SK-N-SH (cell line): ENCODE results near the gene PITPNB. TPM values are rescaled to one million over a fixed set of nuclear protein-coding genes. Genes with fewer than 3 reads are reported as not detected.

Source experiments
- CTCF ChIA-PET: fragments of 300-600, 350-600 bp; formaldehyde crosslinking; extraction: SDS; loops from one replicate; lab custom pipeline; 2021; lab: Yijun Ruan, JAX
- POLR2A ChIA-PET: fragments of 350-600 bp; sonication (Branson Sonifier 250); formaldehyde crosslinking; extraction: SDS; loops from one replicate; lab custom pipeline; 2020; ENCODE audit warnings: antibody characterized with exemption, inconsistent platforms; lab: Yijun Ruan, JAX
- DNase-seq: peaks from one replicate; pipeline ENCODE4 v3.0.0; 2012
- H2AFZ ChIP-seq: fragments of 200-600 bp; sonication (generic); 2 replicates; pipeline ENCODE4 v1.8.1; 2016; ENCODE audit warnings: antibody characterized with exemption, mild to moderate bottlenecking, low read depth
- H3F3A ChIP-seq: fragments of 200-600 bp; sonication (generic); replicated peaks from 2 replicates; pipeline ENCODE3; 2016; ENCODE audit warnings: antibody characterized with exemption, mild to moderate bottlenecking; ENCODE audit not compliant: insufficient read depth
- H3K27ac ChIP-seq, 2 experiments: fragments of 200-500 bp in 1 of 2; fragments of 200-600 bp in 1 of 2; sonication (Bioruptor generic) in 1 of 2; sonication (generic), shearing (Covaris generic) in 1 of 2; 2 replicates each; pipeline versions ENCODE4 v1.5.1 to v1.6.1; 2014 to 2016; ENCODE audit warnings: low read depth in 2 of 2, inconsistent platforms in 1 of 2, low read length in 1 of 2, mild to moderate bottlenecking in 1 of 2, mixed read lengths in 1 of 2
- H3K27me3 ChIP-seq: fragments of 200-600 bp; sonication (generic), shearing (Covaris generic); 2 replicates; pipeline ENCODE4 v1.6.1; 2016; ENCODE audit warnings: mixed run types; ENCODE audit not compliant: insufficient read depth
- H3K36me3 ChIP-seq, 2 experiments: fragments of 200-500 bp in 1 of 2; fragments of 200-600 bp in 1 of 2; sonication (Bioruptor generic) in 1 of 2; sonication (generic) in 1 of 2; replicated peaks in 1 of 2; 2 replicates each; pipeline versions ENCODE3 to v1.5.1; 2014 to 2016; ENCODE audit warnings: low read length in 1 of 2, mild to moderate bottlenecking in 1 of 2; ENCODE audit not compliant: insufficient read depth in 2 of 2, control insufficient read depth in 1 of 2
- H3K4me1 ChIP-seq, 2 experiments: fragments of 200-500 bp in 1 of 2; fragments of 200-600 bp in 1 of 2; sonication (Bioruptor generic) in 1 of 2; sonication (generic), shearing (Covaris generic) in 1 of 2; 2 replicates each; pipeline versions ENCODE4 v1.5.1 to v1.6.1; 2014 to 2016; ENCODE audit warnings: low read depth in 1 of 2, low read length in 1 of 2, mixed run types in 1 of 2; ENCODE audit not compliant: insufficient read depth in 2 of 2, control insufficient read depth in 1 of 2
- H3K4me2 ChIP-seq: fragments of 200-600 bp; sonication (generic), shearing (Covaris generic); 2 replicates; pipeline ENCODE4 v1.6.1; 2017; ENCODE audit warnings: mixed run types
- H3K4me3 ChIP-seq, 2 experiments: fragments of 200-500 bp in 1 of 2; fragments of 200-600 bp in 1 of 2; sonication (Bioruptor generic) in 1 of 2; sonication (generic), shearing (Covaris generic) in 1 of 2; 2 replicates each; pipeline versions ENCODE4 v1.5.1 to v1.8.1; 2014 to 2016; ENCODE audit warnings: low read depth in 2 of 2, inconsistent platforms in 1 of 2, low read length in 1 of 2, mild to moderate bottlenecking in 1 of 2, mixed read lengths in 1 of 2, moderate library complexity in 1 of 2
- H3K79me2 ChIP-seq: fragments of 200-600 bp; sonication (generic); 2 replicates; pipeline ENCODE4 v1.8.1; 2017; ENCODE audit warnings: mild to moderate bottlenecking; ENCODE audit not compliant: insufficient read depth
- H3K9ac ChIP-seq: fragments of 200-600 bp; sonication (generic); 2 replicates; pipeline ENCODE4 v1.6.1; 2017; ENCODE audit warnings: mixed run types
- H3K9me2 ChIP-seq: fragments of 200-600 bp; sonication (generic); 2 replicates; pipeline ENCODE4 v1.6.1; 2017; ENCODE audit warnings: mixed run types
- H3K9me3 ChIP-seq: fragments of 200-600 bp; sonication (generic); 2 replicates; pipeline ENCODE4 v1.6.1; 2017; ENCODE audit warnings: mixed run types, mild to moderate bottlenecking, moderate library complexity
- H4K20me1 ChIP-seq: fragments of 200-600 bp; sonication (generic); 2 replicates; pipeline ENCODE4 v1.6.1; 2017; ENCODE audit warnings: mild to moderate bottlenecking, mixed run types; ENCODE audit not compliant: insufficient read depth
- CTCF ChIP-seq: fragments of 200-600 bp; sonication (generic); IDR thresholded peaks from 2 replicates; pipeline ENCODE4 v1.6.1; 2017; ENCODE audit warnings: antibody characterized with exemption, mild to moderate bottlenecking, moderate library complexity
- EP300 ChIP-seq, 2 experiments: IDR thresholded peaks; 2 replicates each; pipeline versions ENCODE4 v1.4.0 to v1.6.1; 2012; ENCODE audit warnings: borderline replicate concordance in 1 of 2, low read depth in 1 of 2, low read length in 1 of 2
- EZH2phosphoT487 ChIP-seq: fragments of 200-600 bp; sonication (generic); IDR thresholded peaks from 2 replicates; pipeline ENCODE4 v1.6.1; 2017; ENCODE audit warnings: low read depth, mixed run types, mild to moderate bottlenecking, antibody characterized with exemption, moderate library complexity, borderline replicate concordance
- FOXJ3 ChIP-seq: sonication (generic); formaldehyde crosslinking; IDR thresholded peaks from 2 replicates; pipeline ENCODE4 v1.5.1; 2020; ENCODE audit warnings: mild to moderate bottlenecking, missing genetic modification reagents
- FOXM1 ChIP-seq: IDR thresholded peaks from 2 replicates; pipeline ENCODE4 v1.4.0; 2012; ENCODE audit warnings: low read depth, mild to moderate bottlenecking
- GABPA ChIP-seq: IDR thresholded peaks from 2 replicates; pipeline ENCODE4 v1.4.0; 2012; ENCODE audit warnings: low read depth, mild to moderate bottlenecking
- IRF3 ChIP-seq: fragments of 150-350 bp; IDR thresholded peaks from 2 replicates; pipeline ENCODE4 v1.6.1; 2016; ENCODE audit warnings: mild to moderate bottlenecking, low read depth, low read length
- MAX ChIP-seq: IDR thresholded peaks from 2 replicates; pipeline ENCODE4 v1.4.0; 2012; ENCODE audit warnings: low read depth
- MXI1 ChIP-seq: IDR thresholded peaks from 2 replicates; pipeline ENCODE4 v1.6.1; 2012; ENCODE audit warnings: mild to moderate bottlenecking, low read depth, low read length, improper control_type of control experiment
- NFIC ChIP-seq: IDR thresholded peaks from 2 replicates; pipeline ENCODE4 v1.4.0; 2012; ENCODE audit warnings: borderline replicate concordance
- PBX3 ChIP-seq: IDR thresholded peaks from 2 replicates; pipeline ENCODE4; 2012
- RAD21 ChIP-seq: IDR thresholded peaks from 2 replicates; pipeline ENCODE4 v1.6.1; 2012; ENCODE audit warnings: mild to moderate bottlenecking, low read length
- RCOR1 ChIP-seq: fragments of 150-350 bp; IDR thresholded peaks from 2 replicates; pipeline ENCODE4 v1.6.1; 2017; ENCODE audit warnings: antibody characterized with exemption, low read length
- RXRA ChIP-seq: IDR thresholded peaks from 2 replicates; pipeline ENCODE4 v1.4.0; 2012; ENCODE audit warnings: low read depth, mild to moderate bottlenecking, borderline replicate concordance
- TAF1 ChIP-seq: IDR thresholded peaks from 2 replicates; pipeline ENCODE4 v1.6.1; 2012; ENCODE audit warnings: low read depth, mild to moderate bottlenecking, low read length, moderate library complexity, borderline replicate concordance
- YY1 ChIP-seq: IDR thresholded peaks from 2 replicates; pipeline ENCODE4 v1.4.0; 2012; ENCODE audit warnings: low read depth, mild to moderate bottlenecking
- ZBTB33 ChIP-seq: IDR thresholded peaks from 2 replicates; pipeline ENCODE4 v1.4.0; 2012; ENCODE audit warnings: low read depth, borderline replicate concordance
- WGBS: methylation state at CpG from one replicate; pipeline ENCODE4 v1.1.6; 2017; ENCODE audit warnings: low lambda C conversion rate; 5-methylcytosine and 5-hydroxymethylcytosine counted together
- polyA plus RNA-seq, 3 experiments: library from polyadenylated mRNA; depleted of rRNA; stranded (reverse); fragments of >200 nt; gene quantifications; 2 replicates each; pipeline ENCODE4 v1.2.3, GENCODE V29; 2012

Gene PITPNB
- polyA plus RNA-seq, 1 of the 3 experiments (the other 2 are of a cell fraction), result 32.3 TPM

- Histone ChIP-seq H2AFZ (no peak overlapping the region), H3K36me3 (no peaks in the 10 kb centered on the region), H3K9me2 (no peaks in the 10 kb centered on the region), H3K9ac (no peak overlapping the region), H3K27ac (no peak overlapping the region), H3K4me2 (no peak overlapping the region), H3K4me1 (peaks cover 16 to 42% of the 10 kb centered on the region in 2 experiments; a peak in 3 of 4 replicates), H4K20me1 (no peaks in the 10 kb centered on the region), H3K27me3 (no peaks in the 10 kb centered on the region), H3F3A (no peaks in the 10 kb centered on the region), H3K9me3 (no peaks in the 10 kb centered on the region), H3K79me2 (no peaks in the 10 kb centered on the region), H3K4me3 (no peak overlapping the region)
- WGBS, result 93% methylated on average over 6 of the region's 7 CpGs
- ChIA-PET CTCF (interaction anchor here (0.5 to 1.4 kb wide), 3 partner anchors 11 to 63 kb away, joined by 3 to 5 read pairs (median 3); no protein-coding TSS in a partner anchor), POLR2A (no interaction called here)
- no peak for TF ChIP-seq YY1
- TF ChIP-seq FOXJ3 (CRISPR knock-in tag), result no peak
- no peak for TF ChIP-seq NFIC
- no peak for TF ChIP-seq IRF3
- no peak for TF ChIP-seq MXI1
- TF ChIP-seq RXRA, result no peak
- no peak for TF ChIP-seq GABPA
- no peak for TF ChIP-seq FOXM1
- TF ChIP-seq EZH2phosphoT487, result no peak
- TF ChIP-seq RCOR1, result no peak
- no peak for TF ChIP-seq ZBTB33
- TF ChIP-seq TAF1, result no peak
- TF ChIP-seq PBX3, result no peak
- no peak for TF ChIP-seq RAD21
- TF ChIP-seq CTCF, result no peak
- no peak for TF ChIP-seq EP300 (IDR thresholded peaks at IDR 0.05; ENCODE audit: borderline replicate concordance in 1 of 2, low read depth in 1 of 2, low read length in 1 of 2)
- no peak for TF ChIP-seq MAX
- DNase-seq, result no peak
Measured at GRCh38 chr22:27840436-27840835, 78.6 kb downstream of the PITPNB start.
